ENCODE measurements around the gene CAMK1G.

Gene CAMK1G

DNA sequence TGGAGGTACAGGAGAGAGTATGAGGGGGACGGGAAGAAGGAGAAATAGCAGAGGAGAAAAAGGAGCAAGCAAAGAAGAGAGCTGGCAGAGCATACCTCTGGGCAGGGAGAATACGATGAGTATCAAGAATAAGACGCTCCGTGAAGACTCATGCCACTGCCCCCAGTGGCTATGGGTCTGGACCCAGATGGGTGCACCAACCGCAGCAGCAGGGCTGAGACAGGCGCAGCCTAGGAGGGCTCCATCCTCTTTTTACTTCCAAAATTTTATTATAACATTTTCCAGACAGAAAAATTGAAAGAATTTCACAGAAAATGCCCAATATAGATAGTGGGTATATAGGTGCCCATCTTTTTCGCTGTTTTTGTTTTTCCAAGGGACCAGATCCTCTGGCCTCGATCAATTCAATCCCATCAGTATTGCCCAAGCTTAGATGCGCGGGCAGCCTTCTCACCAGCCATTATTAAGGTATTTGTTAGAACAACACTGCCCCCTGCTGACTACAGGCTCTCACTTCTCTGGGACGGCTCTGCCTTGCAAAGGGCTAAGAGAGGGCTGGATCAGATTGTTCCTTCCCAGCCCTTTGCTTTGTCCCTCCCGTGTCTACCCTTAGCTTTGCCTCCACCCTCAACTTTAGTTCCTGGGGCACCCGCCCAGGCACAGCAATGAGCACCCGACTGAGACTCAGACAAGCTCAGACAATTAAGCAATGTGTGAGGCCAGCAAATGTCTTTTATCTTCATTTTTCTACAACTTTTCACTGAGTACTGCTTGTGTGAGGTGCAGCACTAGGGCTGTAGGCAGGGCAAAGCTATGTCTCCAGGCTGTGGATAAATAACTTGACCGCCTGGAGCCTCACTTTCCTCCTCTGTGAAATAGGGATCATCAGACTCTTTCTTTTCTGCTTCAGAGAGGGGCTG, 17.5 kb upstream of the CAMK1G start:
- DNase-seq (ENCODE audit: low spot score), result peak; percentile 93

DNA sequence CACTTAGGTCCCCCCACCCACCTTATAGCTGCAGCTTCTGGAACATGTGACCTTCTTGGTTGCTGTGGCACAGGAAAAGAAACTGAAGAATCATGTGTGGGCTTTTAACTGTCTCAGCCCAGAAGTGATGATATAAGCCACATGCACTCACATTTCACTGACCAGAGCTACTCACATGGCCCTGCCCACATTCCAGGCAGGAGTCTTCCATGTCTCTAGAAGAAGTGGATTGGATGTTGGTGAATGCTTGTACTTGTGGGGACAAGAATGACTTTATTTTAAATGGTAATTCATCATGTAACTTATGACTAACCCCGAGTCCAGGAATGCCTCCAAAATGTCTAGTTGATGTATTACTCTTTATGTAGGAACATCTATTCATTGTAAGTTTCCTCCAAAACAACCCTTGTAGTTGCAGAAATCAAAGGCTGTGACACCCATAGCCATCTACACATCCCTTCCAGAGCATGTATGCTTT, 15.8 kb upstream of the CAMK1G start:
- DNase-seq (ENCODE audit: low spot score), result no peak

DNA sequence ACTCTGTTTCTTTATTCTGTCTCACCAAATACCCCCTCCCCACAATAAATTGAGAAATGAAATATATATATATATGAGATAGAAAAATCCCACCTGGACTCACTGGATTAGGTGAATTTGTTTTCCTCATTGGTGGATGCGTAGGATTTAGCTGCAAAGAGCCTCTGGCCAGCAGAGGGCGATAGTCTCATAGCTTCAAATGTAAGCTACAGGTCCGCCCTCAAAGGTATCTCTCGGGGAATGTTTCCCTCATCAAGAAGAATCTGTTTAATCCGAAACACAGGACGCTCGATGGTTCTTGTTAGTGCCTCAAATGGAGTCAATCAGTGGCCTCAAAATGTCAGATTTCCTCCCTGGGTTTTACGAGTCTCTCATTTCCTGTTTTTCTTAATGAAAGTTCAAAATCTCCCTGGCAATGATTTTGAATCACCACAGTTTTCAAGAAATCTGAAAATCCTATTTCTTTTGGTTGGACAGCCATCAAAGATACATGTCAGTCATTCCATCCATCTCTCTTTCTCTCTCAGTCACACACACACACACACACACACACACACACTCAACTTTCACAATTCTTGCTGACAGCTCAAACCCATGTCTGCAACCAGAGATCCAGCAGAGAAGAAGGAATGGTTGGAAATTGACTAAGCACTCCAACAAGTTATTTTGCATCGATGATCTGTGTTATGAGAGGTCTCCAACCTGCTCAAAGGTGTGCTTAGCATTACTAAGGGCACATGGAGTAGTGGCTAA, 13.9 kb upstream of the CAMK1G start:
- DNase-seq (ENCODE audit: low spot score), result peak; percentile 88

DNA sequence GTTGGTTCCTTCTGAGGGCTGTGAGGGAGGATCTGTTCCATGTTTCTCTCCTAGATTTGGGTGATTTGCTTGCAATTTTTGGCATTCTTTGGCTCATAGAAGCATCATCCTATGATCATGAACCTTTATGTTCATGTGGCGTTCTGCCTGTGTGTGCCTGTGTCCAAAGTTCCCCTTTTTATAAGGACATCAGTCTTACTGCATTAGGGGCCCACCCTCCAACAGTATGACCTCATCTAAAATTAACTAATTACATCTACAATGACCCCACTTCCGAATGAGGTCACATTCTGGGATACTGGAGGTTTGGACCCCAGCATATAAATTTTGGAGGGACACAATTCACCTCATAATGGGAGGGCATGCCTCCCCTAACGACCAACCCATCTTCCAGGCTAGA, 12.8 kb upstream of the CAMK1G start:
- no peak for DNase-seq (ENCODE audit: low spot score)

DNA sequence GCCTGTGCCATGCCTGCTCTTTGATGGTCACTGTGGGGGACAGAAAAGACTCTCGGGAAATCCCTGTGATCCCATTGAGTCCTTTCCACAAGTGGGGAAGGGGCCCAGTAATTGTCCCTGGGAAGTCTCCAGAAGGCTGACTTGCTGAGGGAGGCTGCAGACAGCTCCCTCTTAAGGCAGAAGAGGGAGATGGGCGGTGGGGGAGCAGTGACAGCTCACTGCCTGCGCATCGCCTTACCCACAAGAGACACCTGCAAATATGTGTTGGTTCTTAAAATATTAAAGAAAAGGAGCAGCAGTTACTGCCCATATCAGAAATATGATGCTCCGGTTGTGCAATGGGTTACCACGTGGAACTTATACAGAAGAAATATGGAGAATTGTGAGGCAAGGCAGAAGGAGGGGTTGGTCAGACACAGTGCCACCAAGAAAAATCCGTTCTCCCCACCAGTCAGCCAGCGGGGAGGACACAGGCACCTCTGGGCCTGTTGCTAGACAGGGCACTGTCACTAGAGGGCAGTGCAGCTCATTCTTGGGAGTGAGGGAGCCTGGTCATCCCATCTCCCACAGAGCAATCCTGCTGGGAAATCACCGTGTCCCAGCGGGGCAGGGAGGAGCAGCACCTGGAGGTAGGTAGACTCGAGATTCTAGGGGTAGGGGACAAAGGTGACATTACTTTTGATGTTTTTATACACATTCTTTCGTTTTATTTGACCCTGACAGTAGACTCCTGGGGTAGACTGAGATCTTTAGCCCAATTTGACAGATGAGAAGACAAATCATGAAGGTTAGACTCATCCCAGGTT, 6.9 kb upstream of the CAMK1G start:
- peak; percentile 90 for DNase-seq (ENCODE audit: low spot score)

DNA sequence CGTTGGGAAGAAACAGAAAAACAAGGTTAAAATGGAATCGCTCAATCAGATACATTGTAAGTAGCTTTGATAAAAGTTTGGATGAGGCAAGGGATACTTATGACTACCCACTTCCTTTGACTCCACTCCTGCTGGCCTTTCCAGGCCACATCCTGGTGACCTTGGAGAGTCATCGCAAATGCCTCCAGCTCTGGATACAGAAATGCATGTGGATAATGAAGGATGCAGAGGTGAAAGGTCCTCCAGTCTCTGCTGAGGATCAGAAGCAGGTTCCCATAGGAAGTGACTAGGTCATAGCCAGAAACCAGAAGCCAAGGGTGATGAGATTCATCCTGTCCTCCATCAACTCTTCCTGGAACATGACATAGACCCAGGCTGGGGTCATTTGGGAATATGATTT, 6.2 kb upstream of the CAMK1G start:
- no peak for DNase-seq (ENCODE audit: low spot score)

DNA sequence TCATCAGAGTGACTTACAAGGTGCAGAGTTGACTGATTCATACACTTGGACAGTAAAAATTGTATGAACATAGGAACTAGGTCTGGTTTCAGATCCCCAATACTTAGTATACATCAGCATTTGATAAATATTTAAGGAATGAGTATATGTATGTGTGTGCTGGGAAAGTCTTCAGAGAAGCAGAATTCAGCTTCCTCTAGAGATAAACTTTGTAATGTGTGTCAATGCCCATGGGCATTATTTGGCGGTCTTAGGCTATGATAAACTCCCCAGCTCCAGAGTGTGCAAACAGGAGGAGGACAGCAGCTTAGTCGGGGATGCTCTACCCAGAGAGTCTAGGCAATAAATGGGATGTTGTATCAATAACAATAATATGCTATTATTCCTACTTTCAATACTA, 2.9 kb upstream of the CAMK1G start:
- no peak for DNase-seq (ENCODE audit: low spot score)

DNA sequence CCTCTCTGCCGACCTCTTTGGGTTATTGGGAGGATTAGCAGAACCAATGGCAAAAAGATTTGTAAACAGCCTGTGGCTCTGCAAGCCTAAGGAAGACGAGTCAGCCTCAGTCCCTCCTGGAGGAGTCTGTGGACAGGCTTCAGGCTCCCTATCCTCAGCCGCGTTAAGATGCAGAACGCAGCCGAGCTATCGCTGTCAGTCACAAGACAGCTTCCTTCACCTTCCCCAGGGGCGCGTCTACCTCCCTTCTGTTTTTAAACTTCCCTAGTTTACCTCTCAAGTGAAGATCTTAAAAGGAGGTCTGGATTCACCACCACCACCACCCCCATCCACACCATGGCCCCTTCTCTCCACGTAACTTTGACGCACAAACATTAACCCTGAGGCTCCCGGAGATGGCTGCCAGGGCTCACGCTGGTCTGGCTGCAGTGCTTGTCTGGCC, 738 bp downstream of the CAMK1G start:
- DNase-seq (ENCODE audit: low spot score), result no peak

DNA sequence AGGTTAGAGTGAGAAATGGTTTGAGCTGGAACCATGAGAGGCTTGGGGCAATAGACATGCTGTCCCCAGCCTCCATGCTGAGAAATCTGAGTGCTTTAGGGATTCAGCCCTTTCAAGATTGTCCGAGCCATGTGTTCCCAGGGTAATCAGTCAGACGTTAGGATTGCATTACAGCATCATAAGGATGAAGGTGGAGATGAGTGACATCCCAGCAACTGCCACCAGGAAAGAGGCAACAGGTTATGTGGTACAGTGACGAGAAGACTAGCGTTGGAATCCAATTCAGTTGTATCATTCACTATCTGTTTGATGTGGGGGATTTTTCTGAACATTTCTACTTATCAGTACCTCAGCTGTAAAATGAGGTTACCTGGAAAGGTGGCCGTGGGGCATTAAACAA, 1.7 kb downstream of the CAMK1G start:
- no peak for DNase-seq (ENCODE audit: low spot score)

DNA sequence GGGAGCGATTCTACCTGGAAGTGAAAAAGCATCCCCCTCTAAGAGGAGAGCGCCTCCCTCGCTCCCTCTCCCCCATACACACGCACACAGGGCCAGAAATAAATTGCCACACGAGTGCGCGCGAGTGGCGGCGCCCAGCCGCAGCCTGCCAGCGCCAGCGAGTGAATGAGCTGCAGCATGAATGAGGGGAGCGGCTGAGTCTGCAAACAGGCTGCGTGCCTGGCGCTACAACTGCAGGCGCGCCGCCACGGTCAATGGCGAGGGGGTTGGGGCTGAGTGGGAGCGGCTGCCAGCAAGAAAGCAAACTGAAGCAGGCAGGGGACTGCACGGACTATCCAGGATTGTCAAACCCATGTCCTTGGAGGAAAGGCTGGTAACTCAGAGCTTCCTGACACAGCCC, 2.2 kb downstream of the CAMK1G start:
- DNase-seq (ENCODE audit: low spot score), result peak; percentile 85

DNA sequence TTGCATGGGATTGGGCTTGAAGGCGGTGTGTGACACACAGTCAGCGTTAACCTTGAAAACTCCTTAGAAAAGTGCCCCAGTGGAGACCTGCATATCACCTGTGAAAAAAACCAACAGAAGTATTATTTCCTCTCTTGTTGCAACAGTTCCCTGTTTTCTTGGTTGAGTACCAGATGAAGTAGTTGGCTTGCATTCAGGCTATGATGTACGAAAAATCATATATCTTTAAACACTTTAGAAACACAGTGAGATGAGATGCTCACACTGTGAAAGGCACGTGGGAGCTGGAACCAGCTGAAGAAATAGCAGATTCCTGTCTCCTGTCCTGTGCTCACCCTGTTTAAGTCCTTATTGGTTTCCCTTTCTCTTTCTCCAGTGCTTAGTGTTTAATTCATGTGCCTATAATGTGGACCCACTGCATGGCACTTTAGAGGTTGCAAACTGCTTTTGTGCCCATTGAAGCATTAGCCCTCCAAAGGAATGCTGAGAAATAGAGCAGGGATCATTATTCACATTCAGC, 2.8 kb downstream of the CAMK1G start:
- no peak for DNase-seq (ENCODE audit: low spot score)

DNA sequence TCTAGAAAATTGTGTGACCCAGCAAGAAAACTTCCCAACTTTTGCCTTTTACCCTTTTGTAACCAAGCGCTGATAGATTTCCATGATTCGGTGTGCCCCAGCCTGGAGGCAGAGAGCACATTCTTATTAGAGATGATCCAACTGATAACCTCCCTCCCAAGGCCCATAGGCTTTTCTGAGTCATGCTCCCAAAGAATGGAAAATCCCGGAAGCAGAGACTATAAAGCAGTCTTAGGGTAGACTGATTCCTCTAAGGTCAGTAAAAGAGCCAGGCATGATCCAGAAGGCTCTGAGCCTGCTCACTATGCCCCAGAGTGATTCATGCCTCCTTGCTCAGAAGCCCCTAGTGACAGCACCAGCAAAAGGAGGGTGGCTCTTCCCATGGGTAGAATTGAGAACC, 4.3 kb downstream of the CAMK1G start:
- DNase-seq (ENCODE audit: low spot score), result no peak

DNA sequence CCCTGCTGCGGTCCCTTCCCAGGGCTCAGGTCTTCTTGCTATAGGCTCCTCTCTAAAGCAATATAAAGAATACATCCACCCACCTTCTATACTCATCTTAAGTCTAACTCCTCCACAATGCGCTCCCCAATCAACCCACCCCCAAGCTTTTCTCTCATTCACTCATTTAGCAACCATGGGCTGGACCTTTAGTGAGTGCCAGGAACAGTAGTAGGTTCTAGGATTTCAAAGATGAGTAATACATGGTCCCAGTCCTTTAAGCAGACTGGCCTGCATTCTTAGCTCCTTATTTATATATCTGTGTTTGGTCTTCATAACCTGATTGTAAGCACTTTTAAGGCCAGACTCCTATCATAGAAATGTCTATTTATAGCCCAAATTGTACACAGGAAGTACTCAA, 5.9 kb downstream of the CAMK1G start:
- no peak for DNase-seq (ENCODE audit: low spot score)

DNA sequence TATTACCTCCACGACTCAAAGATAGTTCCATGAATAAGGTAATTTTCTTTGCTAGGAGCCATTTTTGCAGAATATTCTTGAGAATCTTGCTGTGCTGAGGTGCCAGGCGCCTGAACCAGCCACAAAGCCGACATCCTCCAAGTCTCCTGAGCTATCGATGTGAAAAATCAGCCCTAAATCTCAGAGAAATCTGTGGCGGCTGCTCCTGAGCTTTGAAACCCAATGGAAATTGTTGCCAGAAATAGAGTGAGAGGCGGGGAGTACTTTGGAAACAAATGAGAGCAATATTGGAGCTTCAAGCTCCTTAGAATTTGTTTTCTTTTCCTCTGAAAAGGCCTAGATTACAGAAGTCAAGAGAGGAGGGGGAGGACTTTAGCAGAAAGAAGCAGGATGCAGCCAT, 6.3 kb downstream of the CAMK1G start:
- DNase-seq (ENCODE audit: low spot score), result no peak

DNA sequence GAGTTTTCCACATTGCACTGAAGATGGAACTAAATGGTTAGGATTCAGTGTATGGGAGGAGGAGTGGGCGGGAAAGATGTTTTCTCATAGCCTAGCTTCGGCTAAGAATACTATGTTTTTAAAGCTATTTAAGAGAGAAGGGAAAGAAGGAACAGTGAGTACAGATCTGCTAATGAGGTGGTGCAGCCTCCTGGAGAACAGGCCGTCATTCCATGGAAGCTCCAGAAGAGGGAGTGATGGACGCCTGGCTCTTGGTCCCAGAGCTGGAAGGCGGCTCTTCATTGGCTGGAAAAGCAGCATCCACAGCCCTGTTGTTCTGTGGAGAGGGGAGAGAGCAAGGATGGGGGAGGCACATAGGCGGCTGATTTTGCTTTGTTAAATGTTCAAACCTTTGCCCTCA, 6.9 kb downstream of the CAMK1G start:
- DNase-seq (ENCODE audit: low spot score), result peak; percentile 68

DNA sequence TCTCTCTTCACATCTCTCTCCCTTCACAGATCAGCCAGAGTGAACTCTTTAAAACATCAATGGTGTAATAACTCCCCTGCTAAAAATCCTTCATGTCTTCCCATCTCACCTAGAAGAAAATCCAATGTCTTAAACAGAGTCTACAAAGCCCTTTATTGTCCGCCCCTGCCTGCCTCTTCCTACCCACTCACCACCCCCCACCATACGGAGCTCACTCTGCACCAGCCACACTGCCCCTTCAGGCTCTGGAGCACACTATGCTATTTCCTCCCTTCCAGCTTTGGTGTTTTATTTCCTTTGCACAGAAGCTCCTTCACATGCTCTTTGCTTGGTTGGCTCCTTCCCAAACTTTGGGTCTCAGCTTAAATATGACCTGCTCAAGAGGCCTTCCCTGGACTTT, 10.2 kb downstream of the CAMK1G start:
- no peak for DNase-seq (ENCODE audit: low spot score)

DNA sequence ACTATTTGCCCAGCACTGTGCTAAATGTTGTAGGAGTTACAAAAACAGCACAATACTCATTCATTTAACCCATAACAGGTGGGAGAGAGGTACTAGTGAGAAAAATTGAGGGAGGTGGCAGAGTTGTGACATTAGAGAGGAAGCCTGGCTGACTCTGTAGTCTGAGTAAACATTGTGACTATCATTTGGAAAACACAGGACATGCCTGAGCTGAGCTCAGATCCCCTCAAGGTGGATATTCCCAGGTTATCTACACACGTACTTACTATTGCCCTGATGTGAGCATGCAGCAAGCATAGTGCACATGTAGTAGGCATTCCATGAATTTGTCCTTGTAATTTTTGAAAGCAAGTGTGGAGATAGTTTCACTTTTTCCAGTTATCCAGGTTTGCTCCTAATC, 10.9 kb downstream of the CAMK1G start:
- no peak for DNase-seq (ENCODE audit: low spot score)

DNA sequence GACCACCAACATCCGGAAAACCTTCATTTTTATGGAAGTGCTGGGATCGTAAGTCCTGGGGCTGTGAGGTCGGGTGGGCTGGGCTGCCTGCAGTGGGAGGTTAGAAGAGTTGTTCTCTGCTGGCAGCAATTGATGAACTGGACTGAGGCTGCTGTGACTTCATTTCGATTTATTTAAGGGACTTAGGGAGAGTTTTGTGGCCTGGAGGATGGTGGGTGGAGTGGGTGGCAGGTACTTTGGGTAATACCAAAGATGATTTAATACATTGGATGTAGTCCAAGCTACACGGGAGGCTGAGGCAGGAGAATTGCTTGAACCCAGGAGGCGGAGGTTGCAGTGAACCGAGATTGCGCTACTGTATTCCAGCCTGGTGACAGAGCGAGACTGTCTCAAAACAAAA, 11.5 kb downstream of the CAMK1G start:
- no peak for DNase-seq (ENCODE audit: low spot score)

DNA sequence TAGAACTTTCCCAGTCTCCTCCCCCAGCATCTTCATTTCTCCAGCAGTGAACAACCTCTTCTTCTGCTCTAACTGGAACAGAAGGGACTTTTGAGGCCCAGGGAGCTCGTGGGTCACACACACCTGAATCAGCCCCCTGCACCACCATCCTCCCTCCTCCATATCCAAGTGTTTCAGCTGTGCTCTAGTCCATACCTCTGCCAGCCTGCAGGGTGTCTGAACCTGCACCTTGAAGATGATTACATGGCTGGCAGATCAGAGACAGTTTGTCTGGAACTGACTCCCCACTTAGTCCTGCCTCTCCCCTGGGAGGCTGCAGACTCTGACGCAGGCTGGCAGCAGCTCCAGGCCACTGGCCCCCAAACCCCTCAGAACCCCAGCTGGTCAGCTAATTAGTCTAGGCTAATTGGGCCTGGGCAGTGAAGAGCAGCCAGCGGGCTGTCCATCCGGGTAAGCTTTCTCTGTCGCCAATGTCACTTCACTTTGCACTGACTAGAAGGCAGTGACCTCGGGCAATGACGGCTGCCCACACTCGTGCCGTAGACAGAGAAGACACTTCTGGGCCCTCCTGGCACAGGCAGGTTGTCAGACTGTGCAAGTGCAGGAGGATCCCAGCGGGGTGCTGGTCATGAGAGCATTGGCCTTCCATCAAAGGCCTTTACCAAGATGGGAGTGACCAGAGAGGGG, 12.2 kb downstream of the CAMK1G start:
- DNase-seq (ENCODE audit: low spot score), result no peak

DNA sequence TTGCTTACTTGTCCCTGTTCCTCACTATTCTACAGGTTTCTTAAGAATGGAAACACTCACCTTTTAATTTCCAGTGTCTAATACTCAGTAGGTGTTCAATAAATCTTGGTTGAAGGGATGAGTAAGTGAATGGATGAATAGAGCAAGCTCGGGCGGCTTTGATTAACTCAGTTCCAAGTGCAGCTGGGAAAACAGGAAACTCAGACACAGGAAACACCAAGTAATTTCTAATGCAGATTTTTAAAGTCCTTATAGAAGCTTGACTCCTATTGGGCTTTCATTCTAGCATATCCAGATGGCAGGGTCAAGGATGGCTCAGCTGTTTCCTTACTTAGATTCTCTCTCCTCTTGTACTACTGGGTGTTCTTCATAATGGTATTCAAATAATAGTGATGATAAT, 14.0 kb downstream of the CAMK1G start:
- no peak for DNase-seq (ENCODE audit: low spot score)

DNA sequence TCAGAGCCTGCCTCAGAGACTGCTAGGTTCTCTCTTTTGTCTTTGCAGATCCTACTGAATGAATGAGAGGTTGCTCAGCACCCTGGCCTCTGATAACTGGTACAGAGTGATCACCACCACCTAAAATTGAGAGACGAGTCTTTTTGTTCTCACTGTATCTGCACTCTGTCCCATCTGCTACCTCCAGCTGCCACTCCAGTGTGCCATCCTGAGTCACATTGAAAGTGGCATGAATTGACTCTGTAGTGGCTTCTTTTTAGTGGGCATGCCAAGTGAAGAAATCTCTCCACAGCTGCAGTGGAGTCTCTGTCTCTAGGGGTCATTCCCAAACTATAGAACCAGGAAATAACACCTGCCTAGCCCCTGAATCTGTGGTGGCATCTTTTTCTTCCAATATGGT, 14.7 kb downstream of the CAMK1G start:
- DNase-seq (ENCODE audit: low spot score), result no peak

DNA sequence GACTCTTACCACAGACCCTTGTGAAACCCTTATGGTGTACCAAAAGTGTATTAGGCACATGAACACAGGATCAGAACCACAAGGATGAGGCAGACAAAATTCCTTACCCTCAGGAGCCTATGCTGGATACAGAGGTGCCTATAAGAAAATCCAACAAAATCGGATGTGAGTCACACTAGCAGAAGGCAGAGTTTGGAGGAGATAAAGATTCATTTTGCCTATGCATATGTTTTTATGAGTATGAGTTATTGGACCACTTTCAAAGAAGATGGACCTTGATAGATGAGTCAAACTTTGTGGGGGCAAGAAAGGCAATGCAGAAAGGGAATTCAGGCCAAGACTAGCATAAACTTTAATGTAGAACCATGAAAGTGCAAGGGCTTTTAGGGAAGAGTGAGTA, 17.0 kb downstream of the CAMK1G start:
- DNase-seq (ENCODE audit: low spot score), result no peak

All from Ammon's horn (tissue), 1 donor.